ENCODE results near the gene ARID1A. TPM values are rescaled to one million over a fixed set of nuclear protein-coding genes. Genes with fewer than 3 reads are reported as not detected.
A peak's percentile ranks its signal among the peaks of the same experiment; 100 is the strongest.

The ARID1A gene
- total and polyA plus RNA-seq, 9 of the 15 experiments (the other 6 are each of a cell fraction or from before 2014, with no cell fraction given), result 8.3 to 88.3 (median 22.5) TPM

GRCh38 chr1:26749458-26749857, 53.6 kb downstream of the ARID1A start:
- intact Hi-C loops (cut with micrococcal nuclease), result no loop called here
- POLR2A ChIA-PET, result interaction anchor here (0.6 to 3.5 kb wide), 2 partner anchors 9 to 40 kb away, joined by 4 to 15 read pairs; no protein-coding TSS in a partner anchor
- H3K36me3 ChIP-seq (ENCODE audit: control insufficient read depth, insufficient read depth, low read length), result peaks cover 92% of the 10 kb centered on the region

More at GRCh38 chr1:26749458-26749857, 53.6 kb downstream of the ARID1A start:
- peak overlapping the region in 1 of 2 experiments; percentile 11; a peak in 1 of 4 replicates for H3K9ac ChIP-seq (ENCODE audit: insufficient read depth in 1 of 2, low read depth in 2 of 2, low read length in 2 of 2)
- 0 out of 2 replicates have a peak, but pooled peaks cover 7% of the 10 kb centered on the region for H4K20me1 ChIP-seq (replicated peaks; ENCODE audit: control insufficient read depth, insufficient read depth, low read length)
- H3K79me2 ChIP-seq (ENCODE audit: control insufficient read depth, insufficient read depth, low read length), result peaks cover 92% of the 10 kb centered on the region
- no peaks in the 10 kb centered on the region for H3K9me1 ChIP-seq (ENCODE audit: control insufficient read depth, insufficient read depth, low read length)
- H3K4me3 ChIP-seq, result no peak overlapping the region
- FAIRE-seq, result no peak
- no TSS peak for BruUV-seq (replicated peaks)
- H3K27me3 ChIP-seq (ENCODE audit: control insufficient read depth in 2 of 2, insufficient read depth in 2 of 2, low read length in 2 of 2), result no peaks in the 10 kb centered on the region
- in situ Hi-C loops (cut with MboI), result no loop called here
- CTCF ChIA-PET (ENCODE audit: low intra/inter-chr PET ratio), result no interaction called here
- DNase-seq (ENCODE audit: extremely low read depth in 1 of 4, low spot score in 3 of 4), result no peak
- ATAC-seq, result no peak
- no peak overlapping the region for H3K27ac ChIP-seq (ENCODE audit: extremely low read depth, low read depth, low read length)
- 95% methylated on average over 5 of the region's 5 CpGs for WGBS (ENCODE audit: insufficient coverage, low coverage, missing lambda C conversion rate)
- TF ChIP-seq GATAD2B (IDR thresholded peaks at IDR 0.05; ENCODE audit: borderline replicate concordance) (no peak), CTCFL (IDR thresholded peaks at IDR 0.05; ENCODE audit: borderline replicate concordance, insufficient read depth, low read depth, low read length, poor library complexity, severe bottlenecking) (no peak), HNRNPUL1 (IDR thresholded peaks at IDR 0.05; ENCODE audit: low read length) (no peak), HOXB6 (CRISPR knock-in tag; IDR thresholded peaks at IDR 0.05; ENCODE audit: borderline replicate concordance) (no peak), MAFK (IDR thresholded peaks at IDR 0.05; ENCODE audit: low read length) (no peak), TBP (optimal IDR thresholded peaks at IDR 0.05; ENCODE audit: low read depth, low read length) (no peak)
- no peaks in the 10 kb centered on the region for H3K9me3 ChIP-seq (replicated peaks; ENCODE audit: control insufficient read depth, insufficient read depth, low read depth, low read length)
- H3K4me2 ChIP-seq (ENCODE audit: insufficient read depth, low read length), result no peak overlapping the region
- H2AFZ ChIP-seq (ENCODE audit: low read depth, low read length), result no peak overlapping the region
- H3K4me1 ChIP-seq (replicated peaks in 1 of 2; ENCODE audit: control insufficient read depth in 2 of 2, insufficient read depth in 2 of 2, low read length in 2 of 2), result peaks cover 3 to 10% of the 10 kb centered on the region in 2 experiments; a peak in 3 of 5 replicates

Data from K562 (cell line).